ENCODE measurements around the gene PBXIP1. TPM values are rescaled to one million over a fixed set of nuclear protein-coding genes. Genes with fewer than 3 reads are reported as not detected.

The PBXIP1 gene
- total RNA-seq, 1 experiment from 2014 or later = 26.5 TPM

GRCh38 chr1:154969860-154970452 lies 14.1 kb upstream of the PBXIP1 start:
- no peak for TF ChIP-seq ATF3 (CRISPR knock-in tag; conservative IDR thresholded peaks at IDR 0.05)
- no peak for TF ChIP-seq ATF1 (CRISPR knock-in tag; IDR thresholded peaks at IDR 0.05)
- no peak for TF ChIP-seq CDX4 (CRISPR knock-in tag; IDR thresholded peaks at IDR 0.05; ENCODE audit: borderline replicate concordance)
- no peak for TF ChIP-seq ZNF396 (CRISPR knock-in tag; IDR thresholded peaks at IDR 0.05; ENCODE audit: borderline replicate concordance)
- TF ChIP-seq ZNF219 (CRISPR knock-in tag; IDR thresholded peaks at IDR 0.05; ENCODE audit: borderline replicate concordance) = no peak
- no peak for TF ChIP-seq NFATC4 (CRISPR knock-in tag; IDR thresholded peaks at IDR 0.05)
- no peak for TF ChIP-seq EMX1 (CRISPR knock-in tag; IDR thresholded peaks at IDR 0.05)
- no peak for TF ChIP-seq ETV6 (CRISPR knock-in tag; IDR thresholded peaks at IDR 0.05)
- no peak for TF ChIP-seq ATF2 (CRISPR knock-in tag; IDR thresholded peaks at IDR 0.05; ENCODE audit: borderline replicate concordance, low read depth)
- TF ChIP-seq NR2C2 (CRISPR knock-in tag; IDR thresholded peaks at IDR 0.05) = no peak
- no peak for TF ChIP-seq MXD4 (CRISPR knock-in tag; IDR thresholded peaks at IDR 0.05; ENCODE audit: borderline replicate concordance)
- no peak for TF ChIP-seq NR3C1 (CRISPR knock-in tag; conservative IDR thresholded peaks at IDR 0.05; ENCODE audit: low read depth)
- no peak for TF ChIP-seq ZMAT4 (CRISPR knock-in tag; IDR thresholded peaks at IDR 0.05)
- no peak for TF ChIP-seq ZNF416 (CRISPR knock-in tag; IDR thresholded peaks at IDR 0.05)
- no peak for TF ChIP-seq SMAD4 (CRISPR knock-in tag; IDR thresholded peaks at IDR 0.05)
- no peak for TF ChIP-seq PREB (CRISPR knock-in tag; IDR thresholded peaks at IDR 0.05; ENCODE audit: borderline replicate concordance)
- no peak for TF ChIP-seq PRDM15 (CRISPR knock-in tag; IDR thresholded peaks at IDR 0.05)
- TF ChIP-seq ELF4 (CRISPR knock-in tag; IDR thresholded peaks at IDR 0.05; ENCODE audit: low read depth) = no peak
- no peak for DNase-seq (ENCODE audit: low spot score)
- Mint-ChIP-seq H3K4me1 (peaks cover 42% of the 10 kb centered on the region), H3K4me3 (no peak overlapping the region), H3K9me3 (no peaks in the 10 kb centered on the region), H3K27ac (peak overlapping the region; percentile 81; the same call in 1 of the 2 replicates), H3K36me3 (peaks cover 33% of the 10 kb centered on the region), H3K27me3 (ENCODE audit: low read depth) (no peaks in the 10 kb centered on the region)
- CTCF ChIA-PET = interaction anchor here (0.6 to 8.3 kb wide), 22 partner anchors 8 to 281 kb away, joined by 3 to 176 read pairs (median 7); partner anchors contain the start of genes ADAM15, EFNA4, FLAD1 and KRTCAP2
- POLR2A ChIA-PET = interaction anchor here (0.6 to 7.3 kb wide), 20 partner anchors 8 to 934 kb away, joined by 3 to 176 read pairs (median 4); partner anchors contain the start of genes CHRNB2, EFNA3, FLAD1 and KCNN3
- no peak for ATAC-seq

Data from WTC11 (cell line).